B cell (primary cell): Measurements from ENCODE around the gene WIPF1. TPM values are rescaled to one million over a fixed set of nuclear protein-coding genes. Genes with fewer than 3 reads are reported as not detected.

Experiments
- ATAC-seq: fragments of 200-7000 bp; cut with Tn5 transposase; one replicate; pipeline ENCODE4 v1.10.0; 2021; ENCODE audit warnings: low read depth, mild to moderate bottlenecking, moderate number of reproducible peaks, moderate library complexity
- CTCF ChIA-PET: fragments of 350-600 bp; sonication (Branson Sonifier 250); formaldehyde crosslinking; loops from one replicate; lab custom pipeline; 2021; ENCODE audit warnings: antibody characterized with exemption, inconsistent platforms; lab: Charles Lee
- POLR2A ChIA-PET: fragments of 350-600 bp; sonication (Branson Sonifier 250); formaldehyde crosslinking; loops from one replicate; lab custom pipeline; 2021; ENCODE audit warnings: antibody characterized with exemption; lab: Charles Lee
- DNase-seq: peaks from one replicate; pipeline ENCODE4 v3.0.0; 2013
- H2AFZ ChIP-seq: 2 replicates; pipeline ENCODE4 v1.6.1; 2012; ENCODE audit warnings: mild to moderate bottlenecking, low read depth, low read length; ENCODE audit not compliant: insufficient read depth, poor library complexity, severe bottlenecking
- H3K27ac ChIP-seq, 2 donors: 1 replicate in 1 of 2; 2 replicates in 1 of 2; pipeline ENCODE4 v1.5.1; 2012 to 2013; ENCODE audit warnings: low read length in 2 of 2, mild to moderate bottlenecking in 2 of 2, moderate library complexity in 1 of 2
- H3K27me3 ChIP-seq, 4 experiments: fragments of 200-600 bp in 1 of 4; sonication (generic) in 1 of 4; replicated peaks in 1 of 4; 1 replicate in 2 of 4; 2 replicates in 2 of 4; pipeline versions ENCODE4 v1.6.1 to v1.7.0; 2013 to 2016; ENCODE audit warnings: low read length in 3 of 4, mild to moderate bottlenecking in 2 of 4, mixed read lengths in 1 of 4, moderate library complexity in 1 of 4; ENCODE audit not compliant: insufficient read depth in 4 of 4, control insufficient read depth in 3 of 4; ENCODE audit errors: control extremely low read depth in 1 of 4
- H3K36me3 ChIP-seq, 2 experiments: replicated peaks in 1 of 2; 1 replicate in 1 of 2; 2 replicates in 1 of 2; pipeline versions ENCODE4 v1.6.1 to v1.7.1; 2013; ENCODE audit warnings: low read length in 1 of 2; ENCODE audit not compliant: insufficient read depth in 2 of 2, control insufficient read depth in 1 of 2; ENCODE audit errors: control extremely low read depth in 1 of 2, extremely low read depth in 1 of 2
- H3K4me1 ChIP-seq, 2 donors: fragments of 200-600 bp in 1 of 2; sonication (generic) in 1 of 2; 1 replicate in 1 of 2; 2 replicates in 1 of 2; pipeline versions ENCODE4 v1.5.1 to v1.6.1; 2013 to 2017; ENCODE audit warnings: low read length in 2 of 2; ENCODE audit not compliant: control insufficient read depth in 2 of 2, insufficient read depth in 2 of 2
- H3K4me2 ChIP-seq: replicated peaks from 2 replicates; pipeline ENCODE3; 2012; ENCODE audit warnings: mild to moderate bottlenecking, low read depth, low read length; ENCODE audit not compliant: poor library complexity, severe bottlenecking
- H3K4me3 ChIP-seq, 5 experiments: fragments of 200-600 bp in 1 of 5; sonication (generic) in 1 of 5; 1 replicate in 3 of 5; 2 replicates in 2 of 5; pipeline versions ENCODE4 v1.5.1 to v1.7.0; 2011 to 2016; ENCODE audit warnings: low read length in 4 of 5, mild to moderate bottlenecking in 4 of 5, low read depth in 2 of 5, control low read depth in 1 of 5, moderate library complexity in 1 of 5; ENCODE audit not compliant: insufficient read depth in 1 of 5; ENCODE audit errors: control extremely low read depth in 1 of 5, extremely low read depth in 1 of 5
- H3K79me2 ChIP-seq: fragments of 200-600 bp; sonication (generic); one replicate; pipeline ENCODE4 v1.6.0; 2016; ENCODE audit warnings: low read length; ENCODE audit not compliant: control insufficient read depth, insufficient read depth
- H3K9ac ChIP-seq: fragments of 200-600 bp; sonication (generic); 2 replicates; pipeline ENCODE4 v1.6.1; 2017; ENCODE audit warnings: mild to moderate bottlenecking, low read length, moderate library complexity
- H3K9me3 ChIP-seq, 3 donors: one replicate each; pipeline versions ENCODE4 v1.6.1 to v1.7.1; 2013; ENCODE audit warnings: low read length in 2 of 3; ENCODE audit not compliant: control insufficient read depth in 2 of 3, insufficient read depth in 1 of 3; ENCODE audit errors: control extremely low read depth in 1 of 3
- H4K20me1 ChIP-seq: 2 replicates; pipeline ENCODE4 v1.6.0; 2012; ENCODE audit warnings: mild to moderate bottlenecking, low read length; ENCODE audit not compliant: insufficient read depth, control insufficient read depth, poor library complexity, severe bottlenecking
- H3K27ac Mint-ChIP-seq: one replicate; pipeline ENCODE4 v1.8.0; 2021; ENCODE audit warnings: mixed read lengths
- H3K27me3 Mint-ChIP-seq: one replicate; pipeline ENCODE4 v1.8.0; 2021; ENCODE audit warnings: mixed read lengths
- H3K4me1 Mint-ChIP-seq: one replicate; pipeline ENCODE4 v1.8.0; 2021; ENCODE audit warnings: mixed read lengths
- H3K4me3 Mint-ChIP-seq: one replicate; pipeline ENCODE4 v1.8.0; 2021; ENCODE audit warnings: mixed read lengths
- H3K9me3 Mint-ChIP-seq: one replicate; pipeline ENCODE4 v1.8.0; 2022; ENCODE audit warnings: mixed read lengths; ENCODE audit not compliant: insufficient read depth
- EZH2 ChIP-seq: IDR thresholded peaks from 2 replicates; pipeline ENCODE4 v1.6.1; 2012; ENCODE audit warnings: borderline replicate concordance, low read depth, mild to moderate bottlenecking, moderate library complexity, low read length; ENCODE audit not compliant: insufficient read depth, poor library complexity, severe bottlenecking
- WGBS: methylation state at CpG from one replicate; pipeline ENCODE4 v1.1.5; 2013; ENCODE audit warnings: missing lambda C conversion rate; ENCODE audit not compliant: insufficient coverage; 5-methylcytosine and 5-hydroxymethylcytosine counted together
- intact Hi-C: fragments of 100-400 bp; cut with micrococcal nuclease; formaldehyde crosslinking; loops from one replicate; pipeline ENCODE4 v1.10.0; 2022
- polyA plus RNA-seq: library from polyadenylated mRNA; depleted of rRNA; stranded (reverse); fragments of >200 nt; gene quantifications from 2 replicates; pipeline ENCODE4 v1.2.3, GENCODE V29; 2012
- total RNA-seq, 2 donors: library from RNA; stranded (reverse); fragments of 120-200 nt in 1 of 2; gene quantifications; 1 replicate in 1 of 2; 2 replicates in 1 of 2; pipeline versions ENCODE4 v1.2.3 to v1.2.4, GENCODE V29; 2013 to 2022
- TF ChIP-seq, protein P1 (sequence below): fragments of 200-600 bp; IDR thresholded peaks from one replicate; pipeline ENCODE4 v1.8.0; 2022; ENCODE audit warnings: antibody characterized with exemption, mild to moderate bottlenecking

Gene WIPF1
- total and polyA plus RNA-seq, 2 donors (not counting 1 experiment from before 2014, with no cell fraction given) = 137 to 390 TPM

GRCh38 chr2:174617718-174618117 lies 20.1 kb upstream of the WIPF1 start:
- H3K27me3 Mint-ChIP-seq = no peaks in the 10 kb centered on the region

DNA sequence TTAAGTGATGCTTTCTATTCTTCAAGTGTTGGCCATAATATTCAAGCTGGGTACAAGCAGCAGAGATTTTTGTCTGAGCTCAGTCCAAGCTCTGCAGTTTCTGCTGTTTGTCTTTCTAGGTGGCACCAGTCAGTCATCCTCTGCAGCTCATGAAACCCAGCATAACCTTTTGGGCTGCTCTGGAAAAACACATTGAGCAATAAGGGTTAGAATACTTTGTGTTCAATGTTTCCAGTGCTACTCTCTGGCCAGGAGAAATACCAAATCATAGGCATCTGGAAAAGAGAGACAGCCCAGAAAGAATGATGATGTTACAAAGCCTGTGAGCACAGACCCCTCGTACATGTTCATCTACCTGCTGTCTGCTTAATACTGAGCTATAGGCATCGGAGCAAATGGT lies 19.5 kb upstream of the WIPF1 start:
- intact Hi-C loops = no loop called here

More at GRCh38 chr2:174617718-174618117, 20.1 kb upstream of the WIPF1 start:
- H3K4me3 ChIP-seq = no peak overlapping the region
- H3K4me2 ChIP-seq = peak overlapping the region; percentile 47
- peak overlapping the region; percentile 33 for H3K4me3 Mint-ChIP-seq
- ChIA-PET POLR2A (no interaction called here), CTCF (interaction anchor here (1.0 to 1.6 kb wide), 4 partner anchors 15 to 82 kb away, joined by 3 to 7 read pairs (median 5); no protein-coding TSS in a partner anchor)
- DNase-seq = no peak
- no peak overlapping the region for H2AFZ ChIP-seq
- H3K27ac Mint-ChIP-seq = peak overlapping the region; percentile 84
- H3K9ac ChIP-seq = no peak overlapping the region
- TF ChIP-seq EZH2 = no peak
- TF ChIP-seq, protein P1, sequence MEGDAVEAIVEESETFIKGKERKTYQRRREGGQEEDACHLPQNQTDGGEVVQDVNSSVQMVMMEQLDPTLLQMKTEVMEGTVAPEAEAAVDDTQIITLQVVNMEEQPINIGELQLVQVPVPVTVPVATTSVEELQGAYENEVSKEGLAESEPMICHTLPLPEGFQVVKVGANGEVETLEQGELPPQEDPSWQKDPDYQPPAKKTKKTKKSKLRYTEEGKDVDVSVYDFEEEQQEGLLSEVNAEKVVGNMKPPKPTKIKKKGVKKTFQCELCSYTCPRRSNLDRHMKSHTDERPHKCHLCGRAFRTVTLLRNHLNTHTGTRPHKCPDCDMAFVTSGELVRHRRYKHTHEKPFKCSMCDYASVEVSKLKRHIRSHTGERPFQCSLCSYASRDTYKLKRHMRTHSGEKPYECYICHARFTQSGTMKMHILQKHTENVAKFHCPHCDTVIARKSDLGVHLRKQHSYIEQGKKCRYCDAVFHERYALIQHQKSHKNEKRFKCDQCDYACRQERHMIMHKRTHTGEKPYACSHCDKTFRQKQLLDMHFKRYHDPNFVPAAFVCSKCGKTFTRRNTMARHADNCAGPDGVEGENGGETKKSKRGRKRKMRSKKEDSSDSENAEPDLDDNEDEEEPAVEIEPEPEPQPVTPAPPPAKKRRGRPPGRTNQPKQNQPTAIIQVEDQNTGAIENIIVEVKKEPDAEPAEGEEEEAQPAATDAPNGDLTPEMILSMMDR = no peak
- no peaks in the 10 kb centered on the region for H3K27me3 ChIP-seq
- peaks cover 16% of the 10 kb centered on the region for H4K20me1 ChIP-seq
- H3K27ac ChIP-seq = peak overlapping the region in 1 of 2 donors; percentile 73
- no peak for ATAC-seq
- intact Hi-C loops = no loop called here
- H3K36me3 ChIP-seq = peaks cover 3 to 44% of the 10 kb centered on the region in 2 experiments
- H3K4me1 ChIP-seq = peaks cover 70 to 78% of the 10 kb centered on the region in 2 donors
- peaks cover 93% of the 10 kb centered on the region for H3K79me2 ChIP-seq
- no peaks in the 10 kb centered on the region for H3K9me3 Mint-ChIP-seq
- H3K4me1 Mint-ChIP-seq = peaks cover 79% of the 10 kb centered on the region
- no CpG with 5 or more reads among the region's 3 CpGs for whole genome bisulfite sequencing
- H3K9me3 ChIP-seq = no peaks in the 10 kb centered on the region

More for the DNA sequence above, 19.5 kb upstream of the WIPF1 start:
- no peak overlapping the region for H3K9ac ChIP-seq
- H3K4me2 ChIP-seq = peak overlapping the region; percentile 47
- TF ChIP-seq, protein P1 = no peak
- TF ChIP-seq EZH2 = no peak
- H3K36me3 ChIP-seq = peaks cover 3 to 40% of the 10 kb centered on the region in 2 experiments
- Mint-ChIP-seq H3K27me3 (no peaks in the 10 kb centered on the region), H3K4me3 (peak overlapping the region; percentile 33), H3K4me1 (peaks cover 80% of the 10 kb centered on the region), H3K9me3 (no peaks in the 10 kb centered on the region), H3K27ac (peak overlapping the region; percentile 84)
- peaks cover 67 to 76% of the 10 kb centered on the region in 2 donors for H3K4me1 ChIP-seq
- H3K79me2 ChIP-seq = peaks cover 93% of the 10 kb centered on the region
- H3K27me3 ChIP-seq = no peaks in the 10 kb centered on the region
- no peaks in the 10 kb centered on the region for H3K9me3 ChIP-seq
- POLR2A ChIA-PET = no interaction called here
- WGBS = 100% methylated on average over 2 of the region's 2 CpGs
- H2AFZ ChIP-seq = no peak overlapping the region
- H3K27ac ChIP-seq = peak overlapping the region; percentile 47 to 73
- H4K20me1 ChIP-seq = peaks cover 16% of the 10 kb centered on the region
- DNase-seq = no peak
- CTCF ChIA-PET = interaction anchor here (0.5 to 3.1 kb wide), 4 partner anchors 11 to 395 kb away, joined by 3 to 12 read pairs (median 4); no protein-coding TSS in a partner anchor
- no peak overlapping the region for H3K4me3 ChIP-seq
- ATAC-seq = no peak
